Bronchial epithelial cell (primary cell): ENCODE data around the gene PTF1A. TPM values are rescaled to one million over a fixed set of nuclear protein-coding genes. Genes with fewer than 3 reads are reported as not detected.

ENCODE experiments used
- DNase-seq: peaks from one replicate; pipeline ENCODE4 v3.0.0-alpha.2; 2010; ENCODE audit warnings: low read depth
- FAIRE-seq: peaks from 2 replicates; lab custom pipeline; 2011; peaks lifted over from hg19 to GRCh38; lab: Jason Lieb, UNC
- H3K27me3 ChIP-seq: 2 replicates; pipeline ENCODE4 v1.5.1; 2011; ENCODE audit warnings: low read length; ENCODE audit not compliant: control insufficient read depth, insufficient read depth
- H3K36me3 ChIP-seq: 2 replicates; pipeline ENCODE4 v1.5.1; 2011; ENCODE audit warnings: low read length; ENCODE audit not compliant: control insufficient read depth, insufficient read depth
- H3K4me3 ChIP-seq: 2 replicates; pipeline ENCODE4 v1.5.1; 2011; ENCODE audit warnings: mild to moderate bottlenecking, low read depth, low read length, control low read depth
- total RNA-seq: library from RNA; depleted of rRNA; stranded (reverse); fragments of >200 nt; gene quantifications from 2 replicates; pipeline ENCODE4 v1.2.1, GENCODE V29; 2014
- TF ChIP-seq, protein P1 (sequence below): IDR thresholded peaks from 2 replicates; pipeline ENCODE4 v1.5.1; 2011; ENCODE audit warnings: mild to moderate bottlenecking, moderate library complexity, low read length, control low read depth, inconsistent platforms; ENCODE audit not compliant: insufficient read depth, severe bottlenecking

PTF1A gene
- total RNA-seq, 1 donor from 2014 or later, result not detected

DNA sequence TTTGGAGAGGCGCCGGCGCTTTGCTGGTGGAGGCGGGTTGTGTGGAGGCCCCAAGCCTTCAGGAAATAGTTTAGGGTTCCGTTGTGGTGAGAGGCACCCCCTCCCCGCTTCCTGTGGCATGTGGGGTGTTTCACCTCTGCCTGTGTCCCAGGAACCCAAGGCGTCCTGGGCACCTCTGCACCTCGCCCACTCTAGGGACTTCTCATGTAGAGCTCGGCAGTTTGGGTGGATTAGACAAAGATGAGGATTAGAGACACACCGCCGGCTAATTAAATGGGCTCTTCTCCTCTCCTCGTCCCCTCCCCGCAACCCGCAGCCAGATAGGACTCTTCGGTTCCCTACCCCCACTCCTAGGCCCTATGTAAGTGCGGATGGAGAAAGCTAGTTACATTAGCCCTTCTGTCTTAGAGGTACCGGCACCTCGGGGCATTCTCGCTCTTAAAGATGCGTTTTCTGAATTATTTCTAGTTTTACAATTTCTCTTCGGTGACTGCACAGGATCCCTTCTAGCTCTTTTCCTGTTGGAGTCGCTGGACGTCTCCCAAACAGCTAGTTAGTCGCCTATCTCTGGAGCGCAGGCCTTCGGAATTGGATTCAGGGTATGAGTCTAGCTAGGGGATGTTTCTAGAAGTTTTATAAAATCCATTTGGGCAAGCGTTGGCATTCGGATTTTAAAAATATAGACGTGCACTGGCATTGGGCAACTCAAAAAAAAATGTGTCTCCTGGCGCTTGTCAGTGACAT lies 7.8 kb downstream of the PTF1A start:
- no peak for FAIRE-seq

DNA sequence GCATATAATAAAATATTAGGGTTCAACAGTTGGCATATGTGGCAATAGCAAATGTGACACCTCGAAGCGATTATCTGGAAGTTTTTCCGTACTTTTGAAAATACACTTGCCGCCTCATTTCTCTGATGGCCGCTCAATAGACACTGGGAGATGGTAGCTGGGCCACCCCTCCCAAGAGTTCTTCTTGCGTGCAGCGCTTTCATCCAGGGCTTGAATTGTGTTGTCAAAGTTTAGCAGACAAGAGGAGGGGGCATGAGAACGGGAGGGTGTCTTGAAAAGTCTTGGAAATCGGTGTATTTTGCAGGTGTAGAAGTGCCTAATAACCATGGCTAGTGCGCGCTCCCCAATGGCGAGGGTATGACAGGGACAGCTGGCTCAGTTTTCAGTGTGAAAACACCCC lies 8.5 kb downstream of the PTF1A start:
- DNase-seq, result no peak
- TF ChIP-seq, protein P1, sequence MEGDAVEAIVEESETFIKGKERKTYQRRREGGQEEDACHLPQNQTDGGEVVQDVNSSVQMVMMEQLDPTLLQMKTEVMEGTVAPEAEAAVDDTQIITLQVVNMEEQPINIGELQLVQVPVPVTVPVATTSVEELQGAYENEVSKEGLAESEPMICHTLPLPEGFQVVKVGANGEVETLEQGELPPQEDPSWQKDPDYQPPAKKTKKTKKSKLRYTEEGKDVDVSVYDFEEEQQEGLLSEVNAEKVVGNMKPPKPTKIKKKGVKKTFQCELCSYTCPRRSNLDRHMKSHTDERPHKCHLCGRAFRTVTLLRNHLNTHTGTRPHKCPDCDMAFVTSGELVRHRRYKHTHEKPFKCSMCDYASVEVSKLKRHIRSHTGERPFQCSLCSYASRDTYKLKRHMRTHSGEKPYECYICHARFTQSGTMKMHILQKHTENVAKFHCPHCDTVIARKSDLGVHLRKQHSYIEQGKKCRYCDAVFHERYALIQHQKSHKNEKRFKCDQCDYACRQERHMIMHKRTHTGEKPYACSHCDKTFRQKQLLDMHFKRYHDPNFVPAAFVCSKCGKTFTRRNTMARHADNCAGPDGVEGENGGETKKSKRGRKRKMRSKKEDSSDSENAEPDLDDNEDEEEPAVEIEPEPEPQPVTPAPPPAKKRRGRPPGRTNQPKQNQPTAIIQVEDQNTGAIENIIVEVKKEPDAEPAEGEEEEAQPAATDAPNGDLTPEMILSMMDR, result no peak
- no peak for FAIRE-seq
- H3K36me3 ChIP-seq, result no peaks in the 10 kb centered on the region
- peaks cover 38% of the 10 kb centered on the region for H3K27me3 ChIP-seq
- no peak overlapping the region for H3K4me3 ChIP-seq

More for the DNA sequence above, 7.8 kb downstream of the PTF1A start:
- Histone ChIP-seq H3K36me3 (no peaks in the 10 kb centered on the region), H3K27me3 (peaks cover 42% of the 10 kb centered on the region), H3K4me3 (no peak overlapping the region)
- TF ChIP-seq, protein P1, result no peak
- no peak for DNase-seq

DNA sequence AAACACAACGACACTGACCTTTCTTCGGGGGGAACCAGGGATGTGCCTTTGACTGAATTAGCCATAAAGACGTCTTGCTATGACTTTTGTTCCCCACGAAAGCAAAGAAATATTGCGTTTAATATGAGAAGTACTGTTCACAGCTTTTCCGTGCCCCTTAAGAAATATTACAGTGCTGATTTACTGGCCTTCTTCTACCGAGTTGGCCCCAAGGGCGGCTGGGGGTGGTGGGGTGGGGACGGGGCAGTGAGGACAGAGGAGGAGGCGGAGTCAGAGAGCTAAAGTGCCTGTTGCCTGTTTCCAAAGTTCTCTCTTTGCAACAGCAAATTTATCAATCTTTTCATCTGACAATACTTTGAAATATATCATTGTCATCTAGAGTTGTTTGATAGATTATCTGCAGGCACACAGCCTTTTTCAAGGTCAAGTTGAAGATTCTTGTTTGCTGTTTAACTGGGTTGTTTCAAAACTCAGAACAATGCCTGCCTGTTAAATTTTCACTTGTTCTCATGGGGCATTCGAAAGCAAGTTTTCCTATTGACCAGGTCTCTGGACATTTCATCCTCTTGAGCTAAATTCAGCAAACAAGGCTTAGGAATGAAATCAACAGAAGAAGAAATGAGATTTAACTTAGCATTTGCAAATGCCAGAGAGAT lies 9.0 kb downstream of the PTF1A start:
- FAIRE-seq (no peak), DNase-seq (no peak)
- TF ChIP-seq, protein P1, result no peak
- peaks cover 33% of the 10 kb centered on the region for H3K27me3 ChIP-seq
- H3K36me3 ChIP-seq, result no peaks in the 10 kb centered on the region
- no peak overlapping the region for H3K4me3 ChIP-seq

DNA sequence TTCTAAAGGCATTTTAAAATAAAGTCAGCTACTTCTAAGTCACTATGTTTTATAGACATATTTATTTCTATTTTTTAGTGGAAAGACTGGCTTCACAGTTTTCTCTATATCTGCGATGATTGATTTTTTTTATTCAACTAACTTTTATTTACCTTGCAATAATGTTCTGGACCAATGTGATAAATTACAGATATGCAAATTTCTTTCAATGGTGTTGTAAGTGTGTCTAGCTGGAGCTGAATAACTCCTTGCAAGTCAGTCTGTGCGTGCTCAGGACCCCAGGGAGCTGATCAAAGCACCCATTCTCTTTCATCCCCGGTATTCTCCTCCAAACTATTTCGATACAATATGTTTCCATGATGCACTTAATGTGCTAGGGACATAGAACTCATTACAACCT lies 9.7 kb downstream of the PTF1A start:
- TF ChIP-seq, protein P1, result no peak
- Histone ChIP-seq H3K27me3 (peaks cover 28% of the 10 kb centered on the region), H3K4me3 (no peak overlapping the region), H3K36me3 (no peaks in the 10 kb centered on the region)
- DNase-seq (no peak), FAIRE-seq (no peak)

DNA sequence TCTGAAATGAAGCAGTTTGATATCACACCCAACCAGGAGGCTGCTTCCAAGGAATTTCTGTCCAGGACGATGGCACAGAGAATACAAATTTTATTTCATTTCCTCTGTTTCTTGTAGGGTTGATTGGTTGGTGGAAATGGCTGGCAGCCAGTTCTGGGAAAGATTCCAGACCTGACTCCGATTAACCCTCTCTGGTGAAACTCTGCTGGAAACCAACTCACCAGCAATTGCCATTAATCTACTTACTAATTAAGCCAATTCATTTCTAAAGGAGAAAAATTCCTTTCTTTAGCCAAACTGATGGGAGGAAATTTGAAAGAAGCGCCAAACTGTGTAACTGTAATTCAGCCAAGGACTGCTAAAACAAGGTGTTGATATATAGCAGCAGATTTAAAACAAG lies 10.7 kb downstream of the PTF1A start:
- Histone ChIP-seq H3K27me3 (peaks cover 22% of the 10 kb centered on the region), H3K4me3 (no peak overlapping the region), H3K36me3 (no peaks in the 10 kb centered on the region)
- TF ChIP-seq, protein P1, result no peak
- DNase-seq (no peak), FAIRE-seq (no peak)
